Dendritic cell treated with granulocyte-macrophage colony-stimulating factor and Interleukin-4, amounts not matched to agents 40 ng/mL and 50 ng/mL, for 4 days (primary cell): Measurements from ENCODE around the gene PTPN2.
A peak's percentile ranks its signal among the peaks of the same experiment; 100 is the strongest.

Source experiments
- H3K27ac Mint-ChIP-seq: one replicate; pipeline ENCODE4 v1.8.0; 2022; ENCODE audit warnings: mild to moderate bottlenecking, mixed read lengths
- H3K27me3 Mint-ChIP-seq: one replicate; pipeline ENCODE4 v1.8.0; 2022; ENCODE audit warnings: mild to moderate bottlenecking, mixed read lengths
- H3K36me3 Mint-ChIP-seq: one replicate; pipeline ENCODE4 v1.8.0; 2022; ENCODE audit warnings: low read depth, mixed read lengths
- H3K4me1 Mint-ChIP-seq: one replicate; pipeline ENCODE4 v1.8.0; 2022; ENCODE audit warnings: low read depth, mixed read lengths
- H3K4me3 Mint-ChIP-seq: one replicate; pipeline ENCODE4 v1.8.0; 2022; ENCODE audit warnings: mild to moderate bottlenecking, moderate library complexity, mixed read lengths
- H3K9me3 Mint-ChIP-seq: one replicate; pipeline ENCODE4 v1.8.0; 2022; ENCODE audit warnings: mixed read lengths
- intact Hi-C: fragments of 100-400 bp; cut with micrococcal nuclease; formaldehyde crosslinking; loops from one replicate; pipeline ENCODE4 v1.15.0; 2022

The PTPN2 gene

DNA sequence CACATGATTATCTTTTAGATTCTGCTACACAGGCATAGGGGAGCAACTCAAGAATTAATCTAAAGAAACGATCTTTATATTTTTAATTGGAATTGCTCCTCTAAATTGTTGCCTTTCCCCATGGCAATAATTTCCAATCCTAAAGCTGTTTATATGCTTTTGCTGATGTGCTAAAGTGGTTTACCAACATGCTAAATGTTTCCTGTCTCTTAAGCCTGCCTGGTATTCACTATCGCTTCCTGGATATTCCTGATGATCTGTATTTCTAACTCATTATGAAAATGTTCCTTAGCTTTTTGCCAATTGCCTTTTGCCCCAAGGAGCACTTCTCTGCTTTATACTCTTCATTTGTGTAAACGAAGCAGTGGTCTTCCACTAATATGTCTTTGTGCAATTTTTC is 65.8 kb downstream of the PTPN2 start:
- Mint-ChIP-seq H3K4me3 (no peak overlapping the region), H3K27me3 (no peaks in the 10 kb centered on the region), H3K27ac (peak overlapping the region; percentile 5), H3K9me3 (no peaks in the 10 kb centered on the region), H3K4me1 (peaks cover 26% of the 10 kb centered on the region), H3K36me3 (peaks cover 91% of the 10 kb centered on the region)
- intact Hi-C loops = no loop called here

DNA sequence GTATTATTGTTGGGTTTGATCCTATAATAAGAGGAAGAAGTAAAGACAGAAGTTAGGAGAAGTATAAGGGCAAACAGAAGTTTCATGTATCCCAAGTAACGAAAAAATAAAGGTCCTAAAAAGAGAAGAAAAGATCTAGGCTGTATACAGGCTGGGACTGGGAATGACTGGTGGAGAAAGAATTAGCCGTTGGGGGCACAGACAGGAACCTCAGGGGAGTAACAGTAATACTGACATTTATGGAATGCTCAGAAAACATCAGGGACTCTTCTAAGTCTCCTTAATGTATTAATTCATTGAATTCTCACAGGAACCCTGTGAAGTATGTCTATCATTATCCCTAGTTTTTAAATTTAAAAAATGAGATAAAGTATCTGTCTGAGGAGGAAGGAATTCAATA is 67.6 kb downstream of the PTPN2 start:
- Mint-ChIP-seq H3K4me3 (no peak overlapping the region), H3K27ac (peak overlapping the region; percentile 62), H3K36me3 (peaks cover 91% of the 10 kb centered on the region), H3K4me1 (peaks cover 22% of the 10 kb centered on the region), H3K9me3 (no peaks in the 10 kb centered on the region), H3K27me3 (no peaks in the 10 kb centered on the region)
- intact Hi-C loops = no loop called here

DNA sequence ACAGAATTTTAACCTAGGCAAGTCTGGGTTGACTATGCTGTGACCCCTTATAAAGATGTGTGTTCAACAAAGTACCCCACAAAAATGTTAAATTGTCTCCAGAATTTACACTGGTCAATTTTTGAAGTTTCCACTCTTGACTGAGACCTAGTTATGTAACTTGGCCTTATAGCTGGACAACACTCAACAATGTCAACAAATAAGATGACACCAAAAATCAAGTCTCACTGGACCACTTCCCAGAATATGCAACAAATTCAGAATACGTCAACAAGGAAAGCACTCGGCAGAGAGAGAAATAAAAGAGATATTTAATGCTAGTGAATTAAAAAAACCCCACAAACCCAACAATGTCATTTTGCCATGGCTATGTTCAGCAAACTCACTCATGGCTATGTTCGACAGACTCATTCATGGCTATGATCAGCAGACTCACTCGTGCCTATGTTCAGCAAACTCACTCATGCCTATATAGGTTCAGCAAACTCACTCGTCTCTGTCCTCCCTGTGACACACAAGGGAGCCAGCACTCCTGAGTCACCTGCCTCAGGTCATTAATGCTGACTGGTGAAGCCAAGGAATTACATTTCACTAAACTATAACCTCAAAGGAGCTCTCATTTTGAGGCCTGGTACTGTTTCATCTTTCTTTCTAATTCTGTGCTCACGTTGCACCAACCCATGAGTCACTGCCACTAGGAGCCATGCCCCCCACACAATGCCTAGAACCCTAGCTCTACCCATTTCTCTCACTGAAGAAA is 72.7 kb downstream of the PTPN2 start:
- Mint-ChIP-seq H3K27ac (no peak overlapping the region), H3K4me1 (peaks cover 18% of the 10 kb centered on the region), H3K36me3 (peaks cover 96% of the 10 kb centered on the region), H3K4me3 (no peak overlapping the region), H3K27me3 (no peaks in the 10 kb centered on the region), H3K9me3 (no peaks in the 10 kb centered on the region)
- intact Hi-C loops = no loop called here

DNA sequence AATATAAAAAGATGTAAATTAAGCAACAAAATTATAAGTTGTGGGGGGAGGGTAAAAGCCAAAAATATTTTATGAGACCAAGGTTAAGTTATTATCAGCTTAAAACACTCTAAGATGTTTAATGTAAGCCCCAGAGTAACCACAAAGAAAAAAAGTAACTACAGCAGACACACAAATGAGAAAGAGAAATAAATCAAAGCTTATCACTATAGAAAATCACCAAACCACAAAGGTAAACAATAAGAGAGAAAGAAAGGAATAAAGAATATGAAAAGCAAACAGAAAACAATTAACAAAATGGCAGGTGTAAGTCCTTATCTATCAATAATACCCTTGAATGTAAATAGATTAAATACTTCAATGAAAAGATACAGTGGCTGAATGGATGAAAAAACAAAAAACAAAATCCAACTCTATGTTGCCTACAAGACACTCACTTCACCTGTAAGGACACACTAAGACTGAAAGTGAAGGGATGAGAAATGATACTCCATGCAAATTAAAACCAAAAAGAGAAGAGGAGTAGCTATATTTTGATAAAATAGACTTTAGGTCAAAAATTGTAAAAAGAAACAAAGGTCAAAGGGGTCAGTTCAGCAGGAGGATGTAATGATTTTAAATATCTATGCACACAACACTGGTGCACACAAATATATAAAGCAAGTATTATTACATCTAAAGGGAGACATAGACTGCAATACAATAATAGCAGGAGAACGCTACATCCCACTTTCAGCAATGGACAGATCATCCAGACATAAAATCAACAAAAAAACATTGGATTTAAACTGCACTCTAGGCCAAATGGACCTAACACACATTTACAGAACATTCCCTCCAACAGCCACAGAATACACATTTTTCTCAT is 80.7 kb downstream of the PTPN2 start:
- Mint-ChIP-seq H3K27me3 (no peaks in the 10 kb centered on the region), H3K4me1 (peaks cover 31% of the 10 kb centered on the region), H3K9me3 (no peaks in the 10 kb centered on the region), H3K36me3 (peaks cover 91% of the 10 kb centered on the region), H3K27ac (peak overlapping the region; percentile 33), H3K4me3 (no peak overlapping the region)
- intact Hi-C loops = no loop called here

DNA sequence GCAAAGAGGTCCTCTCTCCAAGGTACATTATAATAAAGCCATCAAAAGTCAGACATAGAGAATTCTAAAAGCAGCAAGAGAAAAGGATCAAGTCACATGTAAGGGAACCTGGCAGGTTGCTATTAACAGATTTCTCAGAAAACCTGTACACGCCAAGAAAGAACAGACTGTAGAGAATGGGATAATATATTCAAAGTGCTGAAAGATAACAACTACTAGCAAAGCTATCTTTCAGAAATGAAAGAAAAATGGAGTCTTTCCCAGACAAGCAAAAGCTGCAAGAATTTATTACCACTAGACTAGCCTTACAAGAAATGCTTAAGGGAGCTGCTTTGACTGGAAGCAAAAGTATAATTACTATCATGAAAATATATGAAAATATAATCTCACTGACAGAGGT is 81.5 kb downstream of the PTPN2 start:
- H3K9me3 Mint-ChIP-seq = no peaks in the 10 kb centered on the region
- no peak overlapping the region for H3K4me3 Mint-ChIP-seq
- no peak overlapping the region for H3K27ac Mint-ChIP-seq
- H3K4me1 Mint-ChIP-seq = peaks cover 27% of the 10 kb centered on the region
- no peaks in the 10 kb centered on the region for H3K27me3 Mint-ChIP-seq
- peaks cover 93% of the 10 kb centered on the region for H3K36me3 Mint-ChIP-seq
- intact Hi-C loops = no loop called here

DNA sequence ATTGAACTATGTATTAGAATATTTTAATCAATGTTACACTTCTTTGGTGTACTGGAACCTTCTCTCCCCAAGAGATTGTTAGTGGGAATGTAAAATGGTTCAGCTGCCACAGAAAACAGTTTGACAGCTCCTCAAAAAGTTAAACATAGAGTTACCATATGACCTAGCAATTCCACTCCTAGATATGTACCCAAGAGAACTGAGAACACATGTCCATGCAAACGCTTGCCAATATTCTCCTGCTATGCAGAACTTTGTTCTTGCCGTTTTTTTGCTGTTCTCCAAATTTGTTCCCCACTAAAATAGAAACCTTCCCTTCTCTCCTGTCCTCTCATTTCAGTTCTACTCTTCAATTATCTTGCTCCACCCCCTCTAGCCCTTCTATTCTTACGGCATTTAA is 87.6 kb downstream of the PTPN2 start:
- Mint-ChIP-seq H3K27me3 (no peaks in the 10 kb centered on the region), H3K27ac (no peak overlapping the region), H3K4me1 (no peaks in the 10 kb centered on the region), H3K36me3 (peaks cover 88% of the 10 kb centered on the region), H3K4me3 (no peak overlapping the region), H3K9me3 (no peaks in the 10 kb centered on the region)
- intact Hi-C loops = no loop called here

DNA sequence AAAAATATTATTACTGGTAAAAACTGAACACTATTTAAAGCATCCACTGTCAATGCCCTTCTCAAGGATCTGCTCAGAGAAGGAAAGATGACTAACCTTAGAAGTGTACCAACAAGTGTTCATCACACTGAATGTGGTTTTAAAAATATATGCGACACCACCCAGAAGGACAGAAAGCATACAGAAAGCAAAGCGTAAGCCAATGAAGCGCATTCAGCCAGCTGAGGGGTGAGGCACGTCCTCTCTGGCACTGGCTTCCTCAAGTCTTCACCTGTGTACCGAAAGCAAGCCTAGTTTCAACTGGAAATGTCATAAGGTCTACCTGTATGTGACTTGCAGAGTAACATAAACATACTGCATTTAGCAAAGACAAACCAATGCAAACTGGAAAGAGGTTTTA is 92.4 kb downstream of the PTPN2 start:
- Mint-ChIP-seq H3K27ac (no peak overlapping the region), H3K4me3 (no peak overlapping the region)

DNA sequence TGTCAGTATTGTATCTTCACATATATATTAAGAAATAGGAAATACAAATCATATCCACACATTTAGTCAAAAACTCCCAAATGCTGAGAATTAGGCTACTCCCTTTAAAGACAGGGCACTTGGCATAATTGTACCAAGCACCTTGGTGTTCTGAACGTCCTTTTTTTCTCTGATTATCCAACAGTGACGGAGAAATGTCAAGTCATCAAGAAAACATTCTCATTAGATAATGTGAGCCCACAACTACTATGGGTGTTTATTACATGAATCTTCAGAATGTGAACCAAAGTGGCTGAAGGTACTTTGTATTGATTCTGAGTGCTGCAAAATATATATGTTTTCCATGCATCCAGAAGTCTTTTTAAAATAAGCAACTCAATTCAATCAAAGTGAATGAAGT is 97.4 kb downstream of the PTPN2 start:
- Mint-ChIP-seq H3K27me3 (no peaks in the 10 kb centered on the region), H3K4me1 (peaks cover 9% of the 10 kb centered on the region), H3K9me3 (no peaks in the 10 kb centered on the region), H3K4me3 (no peak overlapping the region), H3K36me3 (peaks cover 74% of the 10 kb centered on the region), H3K27ac (no peak overlapping the region)
- intact Hi-C loops = no loop called here

More for the DNA sequence above, 92.4 kb downstream of the PTPN2 start:
- no peaks in the 10 kb centered on the region for H3K27me3 Mint-ChIP-seq
- H3K9me3 Mint-ChIP-seq = no peaks in the 10 kb centered on the region
- intact Hi-C loops = no loop called here
- H3K36me3 Mint-ChIP-seq = peaks cover 84% of the 10 kb centered on the region
- no peaks in the 10 kb centered on the region for H3K4me1 Mint-ChIP-seq

DNA sequence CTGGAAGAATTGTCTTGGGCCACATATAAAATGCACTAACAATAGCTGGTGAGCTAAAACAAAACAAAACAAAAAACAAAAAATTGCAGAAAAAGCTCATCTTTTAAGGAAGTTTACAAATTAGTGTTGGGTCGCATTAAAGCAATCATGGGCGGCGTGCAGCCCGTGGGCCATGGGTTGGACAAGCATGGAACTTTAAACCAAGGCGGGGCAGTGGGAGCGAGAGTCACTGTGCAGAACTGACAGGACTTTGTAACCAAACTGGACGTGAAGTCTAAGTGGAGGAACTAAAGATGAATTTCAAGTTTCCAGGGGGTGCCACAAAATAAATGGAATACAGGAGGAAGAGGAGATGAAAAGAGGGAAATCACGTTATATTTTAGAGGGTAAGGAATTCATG is 100.5 kb downstream of the PTPN2 start:
- Mint-ChIP-seq H3K4me1 (peaks cover 9% of the 10 kb centered on the region), H3K27ac (peak overlapping the region; percentile 4)

DNA sequence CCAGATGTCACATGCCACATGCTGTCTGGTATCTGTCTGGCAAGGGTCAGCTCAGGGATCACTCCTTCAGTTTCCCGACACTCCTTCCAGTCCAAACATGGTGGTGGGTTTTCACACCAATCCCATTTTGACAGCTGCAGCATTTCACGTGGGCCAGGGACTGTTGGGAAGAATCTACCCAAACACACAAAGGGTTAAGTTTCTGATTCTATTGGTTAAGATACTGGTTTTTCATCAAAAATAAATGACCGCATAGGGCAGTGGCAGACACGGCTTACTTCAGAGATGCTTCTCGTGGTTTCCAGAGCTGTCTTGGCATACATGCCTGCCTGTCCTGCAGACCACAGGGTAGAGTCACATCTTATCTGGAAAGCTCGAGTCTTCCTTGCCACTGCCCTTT is 101.5 kb downstream of the PTPN2 start:
- no peak overlapping the region for H3K4me3 Mint-ChIP-seq

More for the DNA sequence above, 100.5 kb downstream of the PTPN2 start:
- Mint-ChIP-seq H3K36me3 (peaks cover 48% of the 10 kb centered on the region), H3K27me3 (no peaks in the 10 kb centered on the region), H3K4me3 (no peak overlapping the region), H3K9me3 (no peaks in the 10 kb centered on the region)
- intact Hi-C loops = no loop called here

DNA sequence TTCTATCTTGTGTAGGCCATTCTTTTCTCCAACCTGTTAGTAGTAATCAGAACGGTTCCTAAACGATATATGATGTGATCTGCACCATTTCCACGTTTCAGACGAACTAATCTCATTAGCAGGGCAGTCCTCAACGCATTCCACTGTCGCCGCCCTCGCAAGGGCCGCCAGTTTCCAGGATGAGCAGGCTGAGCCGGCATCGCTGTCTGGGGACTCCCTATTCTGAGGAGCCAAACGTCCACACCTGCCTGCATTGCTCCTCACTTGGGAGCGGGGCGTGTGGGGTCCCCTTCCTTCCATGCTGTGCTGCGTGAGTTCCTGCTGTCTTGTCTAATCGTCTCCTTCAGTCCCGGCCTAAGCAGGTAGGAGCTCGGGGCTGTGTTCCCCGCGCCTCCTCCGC is 104.6 kb downstream of the PTPN2 start:
- Mint-ChIP-seq H3K36me3 (peaks cover 19% of the 10 kb centered on the region), H3K4me3 (no peak overlapping the region), H3K9me3 (no peaks in the 10 kb centered on the region), H3K4me1 (peaks cover 9% of the 10 kb centered on the region), H3K27me3 (peaks cover 6% of the 10 kb centered on the region), H3K27ac (no peak overlapping the region)
- intact Hi-C loops = no loop called here

More for the DNA sequence above, 101.5 kb downstream of the PTPN2 start:
- H3K27ac Mint-ChIP-seq = no peak overlapping the region
- intact Hi-C loops = no loop called here
- peaks cover 9% of the 10 kb centered on the region for H3K4me1 Mint-ChIP-seq
- peaks cover 2% of the 10 kb centered on the region for H3K27me3 Mint-ChIP-seq
- no peaks in the 10 kb centered on the region for H3K9me3 Mint-ChIP-seq
- H3K36me3 Mint-ChIP-seq = peaks cover 43% of the 10 kb centered on the region

DNA sequence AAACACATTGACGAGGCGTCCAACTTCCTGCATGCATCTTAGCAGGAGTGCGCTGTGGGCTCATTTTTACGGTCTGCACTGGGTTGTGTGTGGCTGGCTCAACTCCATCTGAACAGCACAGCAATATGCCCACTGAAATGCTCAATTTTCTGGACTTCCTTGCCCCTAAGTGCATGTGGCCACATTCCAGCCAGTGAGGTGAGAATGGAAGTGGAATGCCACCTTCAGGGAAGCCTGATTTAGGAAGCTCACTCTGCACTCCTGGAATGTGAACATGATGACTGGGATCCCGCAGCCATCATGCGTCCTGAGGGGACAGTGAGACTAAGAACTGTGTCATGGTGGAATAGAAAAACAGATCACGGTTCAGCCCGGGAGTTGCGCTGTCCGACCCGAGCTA is 105.0 kb downstream of the PTPN2 start:
- intact Hi-C loops = no loop called here
- Mint-ChIP-seq H3K27me3 (peaks cover 6% of the 10 kb centered on the region), H3K4me1 (peaks cover 7% of the 10 kb centered on the region), H3K27ac (no peak overlapping the region), H3K4me3 (no peak overlapping the region), H3K36me3 (peaks cover 14% of the 10 kb centered on the region), H3K9me3 (no peaks in the 10 kb centered on the region)

DNA sequence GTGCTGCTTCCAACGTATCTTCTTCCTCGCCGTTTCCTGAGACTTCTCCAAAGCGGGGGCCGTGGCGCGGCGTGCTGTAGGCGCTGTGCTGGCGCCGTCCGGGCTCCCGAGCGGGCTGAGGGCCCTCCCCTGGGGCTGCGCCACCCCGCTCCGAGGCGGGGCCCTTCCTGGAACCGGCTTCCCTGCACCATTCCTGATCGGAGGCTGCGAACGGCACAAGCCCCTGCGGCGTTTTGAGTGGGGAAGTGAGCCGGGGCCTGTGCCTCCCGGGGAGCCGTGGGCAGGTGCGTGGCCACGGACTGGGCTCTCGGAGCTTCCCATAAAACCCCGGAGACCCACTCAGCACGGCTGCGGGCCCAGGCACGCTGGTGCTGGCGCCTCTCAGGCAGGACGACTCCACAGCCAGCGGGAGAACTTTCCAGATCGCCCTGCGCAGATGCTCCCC is 106.5 kb downstream of the PTPN2 start:
- H3K9me3 Mint-ChIP-seq = no peaks in the 10 kb centered on the region
- no peaks in the 10 kb centered on the region for H3K36me3 Mint-ChIP-seq
- H3K27ac Mint-ChIP-seq = peak overlapping the region; percentile 60
- intact Hi-C loops = no loop called here
- H3K4me1 Mint-ChIP-seq = no peaks in the 10 kb centered on the region
- peaks cover 6% of the 10 kb centered on the region for H3K27me3 Mint-ChIP-seq
- peak overlapping the region; percentile 71 for H3K4me3 Mint-ChIP-seq

DNA sequence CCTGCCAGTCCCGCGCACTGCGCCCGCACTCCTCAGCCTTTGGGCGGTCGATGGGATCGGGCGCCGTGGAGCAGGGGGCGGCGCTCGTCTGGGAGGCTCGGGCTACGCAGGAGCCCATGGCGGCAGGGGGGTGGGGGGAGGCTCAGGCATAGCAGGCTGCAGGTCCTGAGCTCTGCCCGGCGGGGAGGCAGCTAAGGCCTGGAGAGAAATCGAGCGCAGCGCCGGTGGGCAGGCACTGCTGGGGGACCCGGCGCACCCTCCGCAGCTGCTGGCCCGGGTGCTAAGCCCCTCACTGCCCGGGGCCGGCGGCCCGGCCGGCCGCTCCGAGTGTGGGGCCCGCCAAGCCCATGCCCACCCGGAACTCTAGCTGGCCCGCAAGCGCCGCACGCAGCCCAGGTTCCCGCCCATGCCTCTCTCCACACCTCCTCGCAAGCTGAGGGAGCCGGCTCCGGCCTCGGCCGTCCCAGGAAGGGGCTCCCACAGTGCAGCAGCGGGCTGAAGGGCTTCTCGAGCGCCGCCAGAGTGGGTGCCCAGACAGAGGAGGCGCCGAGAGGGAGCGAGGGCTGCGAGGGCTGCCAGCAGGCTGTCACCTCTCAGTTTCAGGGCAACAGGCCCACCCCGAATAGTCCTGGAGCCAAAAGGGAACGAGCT is 107.1 kb downstream of the PTPN2 start:
- Mint-ChIP-seq H3K4me3 (peak overlapping the region; percentile 71), H3K27ac (peak overlapping the region; percentile 60), H3K27me3 (peaks cover 6% of the 10 kb centered on the region), H3K36me3 (no peaks in the 10 kb centered on the region), H3K4me1 (no peaks in the 10 kb centered on the region), H3K9me3 (no peaks in the 10 kb centered on the region)
- intact Hi-C loops = no loop called here
